ENCODE data around the gene NINL. TPM values are rescaled to one million over a fixed set of nuclear protein-coding genes. Genes with fewer than 3 reads are reported as not detected.

The NINL gene
- total and polyA plus RNA-seq, 2 of the 4 experiments (the other 2 are of a cell fraction) = 3.0 to 10.4 TPM

DNA sequence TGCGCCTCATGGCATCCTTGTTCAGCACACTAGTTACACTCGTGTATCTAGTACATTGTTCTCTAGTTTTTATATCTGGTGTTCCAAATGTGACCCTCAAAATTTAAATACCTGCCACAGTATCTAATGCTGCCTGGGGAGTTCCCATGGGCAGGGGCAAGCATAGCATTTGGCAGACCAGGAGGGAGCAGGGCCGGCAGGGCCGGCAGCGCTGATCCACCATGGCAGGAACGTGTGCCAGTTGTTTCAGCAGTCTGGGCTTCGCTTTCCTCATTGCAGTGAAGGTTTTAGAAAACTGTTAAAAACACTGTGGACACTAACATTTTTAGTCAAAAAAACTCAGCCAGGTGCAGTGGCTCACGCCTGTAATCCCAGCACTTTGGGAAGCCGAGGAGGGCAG lies 19.3 kb upstream of the NINL start:
- H3K56ac ChIP-seq (ENCODE audit: extremely low read depth, insufficient read depth, low read length) = no peak overlapping the region
- no peak overlapping the region for H4K91ac ChIP-seq (ENCODE audit: insufficient read depth, low read depth, low read length)
- H3K4me3 ChIP-seq (ENCODE audit: insufficient read depth, low read depth, low read length) = no peak overlapping the region
- H3K4me1 ChIP-seq (ENCODE audit: control insufficient read depth, insufficient read depth, low read length) = peaks cover 4% of the 10 kb centered on the region; the same call in 1 of the 2 replicates
- in situ Hi-C loops (cut with MboI; ENCODE audit: low sequenced_read_pairs) (no loop called here), intact Hi-C loops (cut with micrococcal nuclease) (no loop called here), dilution Hi-C loops (cut with HindIII; ENCODE audit: low sequenced_read_pairs, unreplicated experiment) (no loop called here)
- H2AFZ ChIP-seq (replicated peaks; ENCODE audit: low read length, poor library complexity) = no peak overlapping the region
- BruUV-seq (replicated peaks) = no TSS peak
- WGBS, 2 experiments (ENCODE audit: extremely low coverage in 2 of 2, insufficient read length in 1 of 2) = 80% methylated on average over 1 of the region's 9 CpGs; no CpG with 5 or more reads in 1 of the 2 experiments
- H2AK5ac ChIP-seq (ENCODE audit: low read depth, low read length) = no peak overlapping the region
- TF ChIP-seq CEBPB (IDR thresholded peaks at IDR 0.05; ENCODE audit: low read depth, low read length) = no peak
- no peak for TF ChIP-seq FOS (IDR thresholded peaks at IDR 0.05; ENCODE audit: low read depth, low read length)
- TF ChIP-seq BHLHE40 (IDR thresholded peaks at IDR 0.05; ENCODE audit: low read depth, low read length) = no peak
- no peak for TF ChIP-seq RAD21 (IDR thresholded peaks at IDR 0.05; ENCODE audit: low read length)
- TF ChIP-seq, protein P1, sequence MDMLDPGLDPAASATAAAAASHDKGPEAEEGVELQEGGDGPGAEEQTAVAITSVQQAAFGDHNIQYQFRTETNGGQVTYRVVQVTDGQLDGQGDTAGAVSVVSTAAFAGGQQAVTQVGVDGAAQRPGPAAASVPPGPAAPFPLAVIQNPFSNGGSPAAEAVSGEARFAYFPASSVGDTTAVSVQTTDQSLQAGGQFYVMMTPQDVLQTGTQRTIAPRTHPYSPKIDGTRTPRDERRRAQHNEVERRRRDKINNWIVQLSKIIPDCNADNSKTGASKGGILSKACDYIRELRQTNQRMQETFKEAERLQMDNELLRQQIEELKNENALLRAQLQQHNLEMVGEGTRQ (IDR thresholded peaks at IDR 0.05; ENCODE audit: low read depth, low read length) = no peak
- TF ChIP-seq, protein P2, sequence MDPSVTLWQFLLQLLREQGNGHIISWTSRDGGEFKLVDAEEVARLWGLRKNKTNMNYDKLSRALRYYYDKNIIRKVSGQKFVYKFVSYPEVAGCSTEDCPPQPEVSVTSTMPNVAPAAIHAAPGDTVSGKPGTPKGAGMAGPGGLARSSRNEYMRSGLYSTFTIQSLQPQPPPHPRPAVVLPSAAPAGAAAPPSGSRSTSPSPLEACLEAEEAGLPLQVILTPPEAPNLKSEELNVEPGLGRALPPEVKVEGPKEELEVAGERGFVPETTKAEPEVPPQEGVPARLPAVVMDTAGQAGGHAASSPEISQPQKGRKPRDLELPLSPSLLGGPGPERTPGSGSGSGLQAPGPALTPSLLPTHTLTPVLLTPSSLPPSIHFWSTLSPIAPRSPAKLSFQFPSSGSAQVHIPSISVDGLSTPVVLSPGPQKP (IDR thresholded peaks at IDR 0.05; ENCODE audit: borderline replicate concordance, low read depth, low read length) = no peak
- no peak for TF ChIP-seq MAZ (IDR thresholded peaks at IDR 0.05; ENCODE audit: borderline replicate concordance, low read depth, low read length)
- no peak for TF ChIP-seq SMC3 (IDR thresholded peaks at IDR 0.05; ENCODE audit: low read depth, low read length)
- TF ChIP-seq, protein P3, sequence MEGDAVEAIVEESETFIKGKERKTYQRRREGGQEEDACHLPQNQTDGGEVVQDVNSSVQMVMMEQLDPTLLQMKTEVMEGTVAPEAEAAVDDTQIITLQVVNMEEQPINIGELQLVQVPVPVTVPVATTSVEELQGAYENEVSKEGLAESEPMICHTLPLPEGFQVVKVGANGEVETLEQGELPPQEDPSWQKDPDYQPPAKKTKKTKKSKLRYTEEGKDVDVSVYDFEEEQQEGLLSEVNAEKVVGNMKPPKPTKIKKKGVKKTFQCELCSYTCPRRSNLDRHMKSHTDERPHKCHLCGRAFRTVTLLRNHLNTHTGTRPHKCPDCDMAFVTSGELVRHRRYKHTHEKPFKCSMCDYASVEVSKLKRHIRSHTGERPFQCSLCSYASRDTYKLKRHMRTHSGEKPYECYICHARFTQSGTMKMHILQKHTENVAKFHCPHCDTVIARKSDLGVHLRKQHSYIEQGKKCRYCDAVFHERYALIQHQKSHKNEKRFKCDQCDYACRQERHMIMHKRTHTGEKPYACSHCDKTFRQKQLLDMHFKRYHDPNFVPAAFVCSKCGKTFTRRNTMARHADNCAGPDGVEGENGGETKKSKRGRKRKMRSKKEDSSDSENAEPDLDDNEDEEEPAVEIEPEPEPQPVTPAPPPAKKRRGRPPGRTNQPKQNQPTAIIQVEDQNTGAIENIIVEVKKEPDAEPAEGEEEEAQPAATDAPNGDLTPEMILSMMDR (conservative IDR thresholded peaks at IDR 0.05; ENCODE audit: low read depth, low read length) = no peak
- TF ChIP-seq MAFK (IDR thresholded peaks at IDR 0.05; ENCODE audit: low read depth, low read length) = no peak
- TF ChIP-seq POLR2A (IDR thresholded peaks at IDR 0.05; ENCODE audit: low read depth, low read length) = no peak
- no peak for TF ChIP-seq NFE2L2 (IDR thresholded peaks at IDR 0.05; ENCODE audit: low read depth, low read length)
- TF ChIP-seq CHD1 (IDR thresholded peaks at IDR 0.05; ENCODE audit: low read depth, low read length) = no peak
- no peak for TF ChIP-seq RFX5 (IDR thresholded peaks at IDR 0.05; ENCODE audit: low read depth, low read length)
- TF ChIP-seq RCOR1 (IDR thresholded peaks at IDR 0.05; ENCODE audit: insufficient replicate concordance, low read length) = no peak
- no peak for TF ChIP-seq MXI1 (IDR thresholded peaks at IDR 0.05; ENCODE audit: borderline replicate concordance, low read depth, low read length)
- no peak overlapping the region for H3K4ac ChIP-seq (ENCODE audit: low read depth, low read length)
- 0 out of 2 replicates have a peak, but pooled peaks cover under 1% of the 10 kb centered on the region for H4K20me1 ChIP-seq (ENCODE audit: insufficient read depth, low read length)
- H3K27ac ChIP-seq (ENCODE audit: insufficient read depth, low read length) = no peak overlapping the region
- H3K18ac ChIP-seq (ENCODE audit: low read depth, low read length) = no peak overlapping the region
- H3K27me3 ChIP-seq (ENCODE audit: control insufficient read depth, insufficient read depth, low read length) = no peaks in the 10 kb centered on the region
- no peak overlapping the region for H3K23ac ChIP-seq (ENCODE audit: low read depth, low read length)
- H4K5ac ChIP-seq (ENCODE audit: low read depth, low read length) = no peak overlapping the region
- H3K9me3 ChIP-seq (ENCODE audit: control insufficient read depth, insufficient read depth, low read length) = no peaks in the 10 kb centered on the region
- no peak overlapping the region for H3K9ac ChIP-seq (ENCODE audit: low read depth, low read length)
- H3K4me2 ChIP-seq (ENCODE audit: low read depth, low read length) = no peak overlapping the region
- no peak overlapping the region for H2BK20ac ChIP-seq (ENCODE audit: low read depth, low read length)
- no peak overlapping the region for H2BK120ac ChIP-seq (ENCODE audit: low read depth, low read length)
- CTCF ChIA-PET = no interaction called here
- no peak overlapping the region for H3K14ac ChIP-seq (replicated peaks; ENCODE audit: low read depth, low read length)
- no peak overlapping the region for H2BK15ac ChIP-seq (ENCODE audit: low read depth, low read length)
- DNase-seq = no peak
- no peak overlapping the region for H2AK9ac ChIP-seq (replicated peaks; ENCODE audit: low read depth, low read length, poor library complexity)
- H3K79me1 ChIP-seq (ENCODE audit: low read depth in 1 of 2, low read length in 2 of 2) = peaks cover 0 to 6% of the 10 kb centered on the region in 2 experiments; a peak in 2 of 4 replicates
- H4K8ac ChIP-seq (ENCODE audit: low read depth in 2 of 2, low read length in 2 of 2) = no peak overlapping the region
- no peak for ATAC-seq (ENCODE audit: low read depth)
- H3K36me3 ChIP-seq (ENCODE audit: control insufficient read depth, insufficient read depth, low read length) = no peaks in the 10 kb centered on the region
- no peak overlapping the region for H2BK5ac ChIP-seq (ENCODE audit: low read depth, low read length, poor library complexity, severe bottlenecking)
- 0 out of 2 replicates have a peak, but pooled peaks cover 3% of the 10 kb centered on the region for H3K9me1 ChIP-seq (ENCODE audit: insufficient read depth, low read length)
- POLR2A ChIA-PET (ENCODE audit: unreplicated experiment) = no interaction called here
